Calu3 (cell line): ENCODE results near the gene CAMK1. TPM values are rescaled to one million over a fixed set of nuclear protein-coding genes. Genes with fewer than 3 reads are reported as not detected.

Source experiments
- BruUV-seq: library from RNA; stranded (reverse); fragments of 400-500 nt; replicated peaks from 2 replicates; lab custom pipeline; 2021; lab: Mats Ljungman, UMichigan
- CTCF ChIA-PET: fragments of 300-600 bp; sonication (Branson Sonifier 250); formaldehyde crosslinking; loops from one replicate; lab custom pipeline; 2022; ENCODE audit warnings: antibody characterized with exemption; lab: Charles Lee
- DNase-seq: peaks from one replicate; pipeline ENCODE4 v3.0.0; 2022
- H3K27ac Mint-ChIP-seq: one replicate; pipeline ENCODE4 v1.8.0; 2022; ENCODE audit warnings: mixed read lengths; ENCODE audit not compliant: unreplicated experiment
- H3K27me3 Mint-ChIP-seq: one replicate; pipeline ENCODE4 v1.8.0; 2022; ENCODE audit warnings: mixed read lengths; ENCODE audit not compliant: unreplicated experiment
- H3K36me3 Mint-ChIP-seq: one replicate; pipeline ENCODE4 v1.8.0; 2022; ENCODE audit warnings: mild to moderate bottlenecking, moderate library complexity, mixed read lengths; ENCODE audit not compliant: insufficient read depth, unreplicated experiment
- H3K4me1 Mint-ChIP-seq: one replicate; pipeline ENCODE4 v1.8.0; 2022; ENCODE audit warnings: mild to moderate bottlenecking, low read depth, mixed read lengths; ENCODE audit not compliant: unreplicated experiment
- H3K4me3 Mint-ChIP-seq: one replicate; pipeline ENCODE4 v1.8.0; 2022; ENCODE audit warnings: mild to moderate bottlenecking, low read depth, moderate library complexity, mixed read lengths; ENCODE audit not compliant: unreplicated experiment
- H3K9me3 Mint-ChIP-seq: one replicate; pipeline ENCODE4 v1.8.0; 2022; ENCODE audit warnings: low read depth, mixed read lengths; ENCODE audit not compliant: unreplicated experiment
- CTCF ChIP-seq: fragments of 200-600 bp; IDR thresholded peaks from one replicate; pipeline ENCODE4 v1.8.0; 2022; ENCODE audit warnings: antibody characterized with exemption; ENCODE audit not compliant: unreplicated experiment
- intact Hi-C: fragments of 100-400 bp; cut with micrococcal nuclease; formaldehyde crosslinking; loops from one replicate; pipeline ENCODE4 v1.10.0; 2022; ENCODE audit not compliant: unreplicated experiment
- total RNA-seq: library from RNA; stranded (reverse); gene quantifications from 2 replicates; pipeline ENCODE4 v1.2.3, GENCODE V29; 2022

CAMK1 gene
- total RNA-seq, 1 experiment from 2014 or later: 7.2 TPM

DNA sequence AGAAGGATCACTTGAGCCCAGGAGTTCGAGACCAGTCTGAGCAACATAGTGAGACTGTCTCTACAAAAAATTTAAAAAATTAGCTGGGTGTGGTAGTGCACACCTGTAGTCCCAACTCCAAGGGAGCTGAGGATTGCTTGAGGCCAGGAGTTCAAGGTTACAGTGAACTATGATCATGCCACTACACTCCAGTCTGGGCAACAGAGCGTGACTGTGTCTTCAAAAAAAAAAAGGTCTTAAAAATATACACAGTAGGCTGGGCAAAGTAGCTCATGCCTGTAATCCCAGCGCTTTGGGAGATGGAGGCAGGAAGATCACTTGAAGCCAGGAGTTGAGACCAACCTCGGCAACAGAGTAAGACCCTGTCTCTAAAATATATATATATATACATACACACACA is 11.2 kb upstream of the CAMK1 start:
- H3K36me3 Mint-ChIP-seq: peaks cover 25% of the 10 kb centered on the region

DNA sequence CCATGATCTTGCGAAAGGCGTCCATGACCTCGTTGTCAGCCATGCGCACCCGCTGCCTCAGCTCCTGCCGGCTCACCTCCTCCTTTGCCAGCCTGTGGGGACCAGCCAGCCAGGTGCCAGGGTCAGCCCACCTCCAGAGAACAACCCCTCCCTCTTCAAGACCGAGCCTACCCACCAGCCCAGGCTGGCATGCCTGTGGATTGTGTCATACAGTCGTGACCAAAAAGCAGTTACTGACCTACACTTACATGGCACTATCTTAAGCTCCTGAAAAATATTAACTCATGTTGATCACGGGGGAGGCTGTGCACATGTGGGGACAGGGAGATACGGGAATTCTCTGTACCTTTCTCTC is 10.7 kb upstream of the CAMK1 start:
- no peak for TF ChIP-seq CTCF
- H3K27me3 Mint-ChIP-seq: no peaks in the 10 kb centered on the region
- no peak for DNase-seq
- peaks cover 20% of the 10 kb centered on the region for H3K36me3 Mint-ChIP-seq
- CTCF ChIA-PET: no interaction called here
- H3K4me3 Mint-ChIP-seq: no peak overlapping the region
- intact Hi-C loops: no loop called here
- H3K9me3 Mint-ChIP-seq: no peaks in the 10 kb centered on the region
- H3K4me1 Mint-ChIP-seq: no peaks in the 10 kb centered on the region
- no TSS peak for BruUV-seq
- no peak overlapping the region for H3K27ac Mint-ChIP-seq

More for the DNA sequence above, 11.2 kb upstream of the CAMK1 start:
- DNase-seq: no peak
- Mint-ChIP-seq H3K4me3 (no peak overlapping the region), H3K9me3 (no peaks in the 10 kb centered on the region), H3K4me1 (no peaks in the 10 kb centered on the region), H3K27me3 (no peaks in the 10 kb centered on the region), H3K27ac (no peak overlapping the region)
- TF ChIP-seq CTCF: no peak
- no TSS peak for BruUV-seq
- CTCF ChIA-PET: no interaction called here
- intact Hi-C loops: no loop called here

GRCh38 chr3:9779721-9780457 is 10.1 kb upstream of the CAMK1 start:
- CTCF ChIA-PET: no interaction called here

DNA sequence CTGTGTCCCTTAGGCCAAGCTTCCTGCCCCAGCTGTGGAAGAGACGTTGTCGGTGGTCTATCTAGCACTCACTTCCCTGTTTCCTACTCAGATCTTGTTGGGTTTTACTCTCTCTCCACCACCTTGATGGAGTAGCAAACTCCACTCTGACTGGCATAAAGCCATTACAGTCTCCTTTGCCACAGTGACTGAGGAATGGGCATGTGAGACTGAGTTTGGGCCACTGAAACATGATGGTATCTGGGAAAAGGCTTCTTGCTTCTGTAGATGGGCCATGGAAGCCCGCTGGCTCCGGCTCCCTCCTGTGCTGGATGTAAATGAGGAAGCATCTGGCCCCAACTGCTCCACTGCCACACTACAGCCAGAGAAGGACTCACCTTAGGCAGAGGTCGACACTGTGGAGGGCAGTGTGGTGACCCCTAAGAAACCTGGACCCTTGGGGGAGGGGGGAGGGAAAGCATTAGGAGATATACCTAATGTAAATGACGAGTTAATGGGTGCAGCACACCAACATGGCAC is 9.4 kb upstream of the CAMK1 start:
- no peak for TF ChIP-seq CTCF
- Mint-ChIP-seq H3K36me3 (peaks cover 19% of the 10 kb centered on the region), H3K4me1 (no peaks in the 10 kb centered on the region), H3K27ac (no peak overlapping the region), H3K9me3 (no peaks in the 10 kb centered on the region), H3K4me3 (no peak overlapping the region), H3K27me3 (no peaks in the 10 kb centered on the region)
- intact Hi-C loops: no loop called here
- CTCF ChIA-PET: no interaction called here
- no TSS peak for BruUV-seq
- no peak for DNase-seq

More at GRCh38 chr3:9779721-9780457, 10.1 kb upstream of the CAMK1 start:
- Mint-ChIP-seq H3K36me3 (peaks cover 19% of the 10 kb centered on the region), H3K4me1 (no peaks in the 10 kb centered on the region), H3K4me3 (no peak overlapping the region), H3K27ac (no peak overlapping the region), H3K9me3 (no peaks in the 10 kb centered on the region), H3K27me3 (no peaks in the 10 kb centered on the region)
- intact Hi-C loops: no loop called here
- no TSS peak for BruUV-seq
- no peak for TF ChIP-seq CTCF
- no peak for DNase-seq
